Peyer's patch (tissue), 4 donors: ENCODE measurements around the gene RAD18. TPM values are rescaled to one million over a fixed set of nuclear protein-coding genes. Genes with fewer than 3 reads are reported as not detected.

Experiments
- DNase-seq, 3 donors: peaks; one replicate each; pipeline ENCODE4 v3.0.0-alpha.2; 2017 to 2019
- H3K27ac ChIP-seq, 4 donors: fragments of 200-600 bp; sonication (generic); one replicate each; pipeline ENCODE4 v1.5.1; 2016 to 2019
- H3K27me3 ChIP-seq, 2 donors: fragments of 200-600 bp; sonication (generic); one replicate each; pipeline ENCODE4 v1.5.1; 2019
- H3K36me3 ChIP-seq, 3 donors: fragments of 200-600 bp; sonication (generic); one replicate each; pipeline ENCODE4 v1.5.1; 2016 to 2019
- H3K4me1 ChIP-seq, 4 donors: fragments of 200-600 bp; sonication (generic); one replicate each; pipeline ENCODE4 v1.5.1; 2016 to 2019
- H3K4me3 ChIP-seq, 4 donors: fragments of 200-600 bp; sonication (generic); 1 replicate in 3 of 4; 2 replicates in 1 of 4; pipeline ENCODE4 v1.5.1; 2016 to 2019; ENCODE audit warnings: mild to moderate bottlenecking in 1 of 4
- H3K9me3 ChIP-seq, 4 donors: fragments of 200-600 bp; sonication (generic); one replicate each; pipeline ENCODE4 v1.5.1; 2016 to 2019; ENCODE audit warnings: mild to moderate bottlenecking in 1 of 4
- POLR2A ChIP-seq, 2 donors: fragments of 450-650 bp; IDR thresholded peaks; one replicate each; pipeline ENCODE4 v1.5.1; 2017; ENCODE audit warnings: antibody characterized with exemption in 2 of 2, mild to moderate bottlenecking in 2 of 2, moderate library complexity in 2 of 2
- total RNA-seq, 4 donors: library from RNA; depleted of rRNA; stranded (reverse); fragments of >200 nt; gene quantifications; one replicate each; pipeline ENCODE4 v1.1.0, GENCODE V29; 2016
- TF ChIP-seq, protein P1 (sequence below), 6 experiments: fragments of 450-650 bp in 4 of 6; fragments of 200-600 bp in 2 of 6; sonication (generic) in 1 of 6; IDR thresholded peaks; one replicate each; pipeline ENCODE4 v1.5.1; 2017 to 2019; ENCODE audit warnings: antibody characterized with exemption in 6 of 6, mild to moderate bottlenecking in 3 of 6, moderate library complexity in 1 of 6

RAD18 gene
- total RNA-seq, 4 donors from 2014 or later, result 6.5 to 26.4 (median 10.3) TPM

DNA sequence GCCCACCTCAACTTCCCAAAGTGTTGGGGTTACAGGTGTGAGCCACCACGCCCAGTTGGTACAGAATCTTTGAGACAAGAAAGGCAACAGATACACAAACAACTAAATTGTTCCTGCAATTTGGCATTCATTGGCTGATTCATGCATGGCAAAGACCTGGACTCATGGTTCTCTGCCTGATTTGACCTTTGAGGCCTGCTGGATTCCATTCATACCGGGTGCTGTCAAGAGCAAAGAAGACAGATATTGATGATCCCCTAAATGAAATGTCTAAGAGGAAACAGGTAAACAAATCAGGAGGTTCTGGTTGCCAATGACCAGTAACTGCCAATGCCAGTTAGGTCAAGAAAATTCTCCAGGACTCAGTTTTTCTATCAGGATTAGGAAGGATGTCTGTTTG lies 43.9 kb upstream of the RAD18 start:
- Histone ChIP-seq H3K4me3 (no peak overlapping the region), H3K27ac (no peak overlapping the region), H3K36me3 (no peaks in the 10 kb centered on the region), H3K4me1 (no peaks in the 10 kb centered on the region), H3K9me3 (no peaks in the 10 kb centered on the region), H3K27me3 (no peaks in the 10 kb centered on the region)
- TF ChIP-seq, protein P1, sequence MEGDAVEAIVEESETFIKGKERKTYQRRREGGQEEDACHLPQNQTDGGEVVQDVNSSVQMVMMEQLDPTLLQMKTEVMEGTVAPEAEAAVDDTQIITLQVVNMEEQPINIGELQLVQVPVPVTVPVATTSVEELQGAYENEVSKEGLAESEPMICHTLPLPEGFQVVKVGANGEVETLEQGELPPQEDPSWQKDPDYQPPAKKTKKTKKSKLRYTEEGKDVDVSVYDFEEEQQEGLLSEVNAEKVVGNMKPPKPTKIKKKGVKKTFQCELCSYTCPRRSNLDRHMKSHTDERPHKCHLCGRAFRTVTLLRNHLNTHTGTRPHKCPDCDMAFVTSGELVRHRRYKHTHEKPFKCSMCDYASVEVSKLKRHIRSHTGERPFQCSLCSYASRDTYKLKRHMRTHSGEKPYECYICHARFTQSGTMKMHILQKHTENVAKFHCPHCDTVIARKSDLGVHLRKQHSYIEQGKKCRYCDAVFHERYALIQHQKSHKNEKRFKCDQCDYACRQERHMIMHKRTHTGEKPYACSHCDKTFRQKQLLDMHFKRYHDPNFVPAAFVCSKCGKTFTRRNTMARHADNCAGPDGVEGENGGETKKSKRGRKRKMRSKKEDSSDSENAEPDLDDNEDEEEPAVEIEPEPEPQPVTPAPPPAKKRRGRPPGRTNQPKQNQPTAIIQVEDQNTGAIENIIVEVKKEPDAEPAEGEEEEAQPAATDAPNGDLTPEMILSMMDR (IDR thresholded peaks at IDR 0.05), result no peak
- no peak for TF ChIP-seq POLR2A (IDR thresholded peaks at IDR 0.05)
- DNase-seq, result no peak

DNA sequence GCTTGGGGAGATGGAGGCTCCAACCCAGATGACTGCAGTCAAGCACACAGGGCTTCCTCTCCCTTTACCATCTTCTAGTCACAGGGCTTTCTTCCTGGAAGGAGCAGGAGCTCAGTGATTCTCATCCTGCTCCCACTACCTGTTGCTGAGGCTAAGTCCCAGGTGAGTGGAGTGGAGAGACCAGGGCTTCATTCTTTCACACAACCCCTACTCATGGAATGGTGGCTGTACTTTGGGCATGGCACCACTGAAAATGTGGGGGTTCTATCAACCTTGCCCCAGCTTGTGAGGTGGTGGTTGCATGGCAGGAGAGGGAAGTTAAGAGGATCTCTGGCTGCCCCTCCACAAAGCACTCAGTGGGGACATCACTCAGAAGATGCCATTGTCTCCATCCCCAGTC lies 36.8 kb upstream of the RAD18 start:
- Histone ChIP-seq H3K36me3 (no peaks in the 10 kb centered on the region), H3K27me3 (no peaks in the 10 kb centered on the region), H3K27ac (no peak overlapping the region), H3K9me3 (no peaks in the 10 kb centered on the region), H3K4me1 (no peaks in the 10 kb centered on the region), H3K4me3 (no peak overlapping the region)
- TF ChIP-seq, protein P1 (IDR thresholded peaks at IDR 0.05), result no peak
- no peak for TF ChIP-seq POLR2A (IDR thresholded peaks at IDR 0.05)
- DNase-seq, result no peak

DNA sequence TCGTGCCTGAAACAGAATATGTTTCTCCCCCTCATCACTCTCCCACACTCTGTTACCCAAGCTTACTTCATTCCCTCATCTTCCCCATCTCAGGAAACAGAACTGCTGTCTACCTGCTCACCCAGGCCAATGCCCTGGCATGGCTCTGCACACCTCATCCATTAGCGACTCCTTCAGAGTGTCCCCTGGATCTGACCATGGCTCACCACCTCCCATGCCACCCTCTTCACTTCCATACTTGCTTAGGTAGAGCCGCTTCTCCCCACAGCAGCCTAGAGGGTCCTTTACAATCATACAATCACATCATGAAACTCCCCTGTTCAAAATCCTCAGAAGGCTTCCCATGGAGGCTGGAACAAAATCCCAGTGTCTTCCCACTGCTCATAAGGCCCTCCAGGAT lies 33.9 kb upstream of the RAD18 start:
- no peaks in the 10 kb centered on the region for H3K27me3 ChIP-seq
- no peaks in the 10 kb centered on the region for H3K4me1 ChIP-seq
- no peaks in the 10 kb centered on the region for H3K9me3 ChIP-seq
- no peaks in the 10 kb centered on the region for H3K36me3 ChIP-seq
- no peak overlapping the region for H3K27ac ChIP-seq
- DNase-seq, result no peak
- TF ChIP-seq, protein P1 (IDR thresholded peaks at IDR 0.05), result no peak
- TF ChIP-seq POLR2A (IDR thresholded peaks at IDR 0.05), result no peak
- no peak overlapping the region for H3K4me3 ChIP-seq

DNA sequence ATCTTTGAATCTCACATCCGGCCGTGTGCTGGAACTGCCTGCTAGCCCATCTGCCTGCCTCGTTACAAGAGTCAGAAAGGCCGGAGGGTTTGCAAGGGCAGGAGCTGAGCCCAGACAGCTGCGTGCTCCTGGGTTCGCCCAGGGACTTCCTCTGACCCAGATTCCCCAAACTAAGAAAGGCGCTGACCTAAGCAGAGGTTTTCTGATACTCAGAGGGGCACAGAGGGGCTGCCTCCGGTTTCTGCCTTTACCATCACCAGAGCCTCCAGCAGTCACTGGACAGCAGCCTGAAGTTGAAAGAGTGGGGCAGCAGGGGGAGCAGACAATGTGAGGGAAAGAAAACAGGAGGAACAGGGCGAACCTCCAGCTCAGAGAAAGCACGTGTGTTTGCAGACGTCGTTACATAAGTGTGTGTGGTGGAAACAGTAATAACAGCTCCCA lies 33.4 kb upstream of the RAD18 start:
- TF ChIP-seq, protein P1 (IDR thresholded peaks at IDR 0.05), result peak in 1 of 6 experiments; percentile 17
- TF ChIP-seq POLR2A (IDR thresholded peaks at IDR 0.05), result no peak
- no peak overlapping the region for H3K27ac ChIP-seq
- no peaks in the 10 kb centered on the region for H3K27me3 ChIP-seq
- DNase-seq, result no peak
- no peaks in the 10 kb centered on the region for H3K36me3 ChIP-seq
- no peak overlapping the region for H3K4me3 ChIP-seq
- no peaks in the 10 kb centered on the region for H3K4me1 ChIP-seq
- H3K9me3 ChIP-seq, result no peaks in the 10 kb centered on the region

DNA sequence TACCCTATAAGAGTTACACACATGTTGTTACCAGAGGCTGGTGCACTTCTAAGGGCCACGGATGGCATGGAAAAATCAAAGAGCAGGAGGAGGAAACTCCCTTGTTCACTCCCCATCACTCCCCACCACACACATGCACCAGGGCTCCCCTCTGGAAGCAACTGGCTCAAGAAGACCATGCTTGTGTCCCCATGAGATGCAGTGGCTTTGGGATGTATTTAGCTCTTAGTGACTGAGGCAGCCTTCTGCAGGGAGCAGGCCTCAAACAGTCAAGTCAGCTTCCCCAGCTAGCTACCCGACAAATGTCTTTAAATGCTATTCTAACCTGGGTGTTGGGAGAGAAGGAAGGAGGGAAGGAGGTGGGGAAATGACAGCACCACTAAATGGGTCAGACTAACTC lies 32.9 kb upstream of the RAD18 start:
- Histone ChIP-seq H3K27me3 (no peaks in the 10 kb centered on the region), H3K4me1 (no peaks in the 10 kb centered on the region), H3K4me3 (no peak overlapping the region), H3K9me3 (no peaks in the 10 kb centered on the region), H3K36me3 (no peaks in the 10 kb centered on the region), H3K27ac (no peak overlapping the region)
- no peak for DNase-seq
- TF ChIP-seq POLR2A (IDR thresholded peaks at IDR 0.05), result no peak
- TF ChIP-seq, protein P1 (IDR thresholded peaks at IDR 0.05), result no peak

DNA sequence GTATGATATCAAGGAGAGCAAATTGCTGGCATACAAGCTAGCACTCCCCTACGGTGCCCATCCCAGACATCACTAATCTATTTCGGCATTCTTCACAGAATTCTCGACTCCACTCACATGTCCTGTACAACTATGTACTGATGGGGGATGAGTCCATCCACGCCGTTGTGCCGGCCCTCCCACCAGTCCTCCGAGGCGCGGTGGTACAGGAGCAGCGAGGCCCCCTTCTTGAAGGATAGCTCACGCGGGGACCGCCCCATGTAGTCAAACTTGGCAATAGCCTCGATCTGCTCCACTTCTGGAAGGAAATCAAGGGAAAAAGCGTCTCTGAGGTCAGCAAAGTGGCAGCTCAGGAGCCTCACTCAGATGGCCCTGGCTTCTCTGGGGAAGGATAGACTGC lies 31.0 kb upstream of the RAD18 start:
- Histone ChIP-seq H3K27ac (no peak overlapping the region), H3K36me3 (no peaks in the 10 kb centered on the region), H3K27me3 (no peaks in the 10 kb centered on the region), H3K9me3 (no peaks in the 10 kb centered on the region), H3K4me1 (no peaks in the 10 kb centered on the region), H3K4me3 (no peak overlapping the region)
- DNase-seq, result no peak
- no peak for TF ChIP-seq POLR2A (IDR thresholded peaks at IDR 0.05)
- TF ChIP-seq, protein P1 (IDR thresholded peaks at IDR 0.05), result no peak
